Lower lobe of right lung (tissue), 2 donors: ENCODE data around the gene LRTM1. TPM values are rescaled to one million over a fixed set of nuclear protein-coding genes. Genes with fewer than 3 reads are reported as not detected.

Experiments
- ATAC-seq, 2 donors: fragments of 200-7000 bp; cut with Tn5 transposase; one replicate each; pipeline ENCODE4 v1.9.1; 2020 to 2022; ENCODE audit warnings: mild to moderate bottlenecking in 2 of 2, moderate library complexity in 2 of 2
- DNase-seq: peaks from one replicate; pipeline ENCODE4 v3.0.0-alpha.2; 2020
- H3K27ac ChIP-seq: fragments of 200-600 bp; one replicate; pipeline ENCODE4 v1.8.0; 2022
- H3K27me3 ChIP-seq: fragments of 200-600 bp; one replicate; pipeline ENCODE4 v1.8.0; 2022; ENCODE audit warnings: low read depth
- H3K36me3 ChIP-seq: fragments of 200-600 bp; one replicate; pipeline ENCODE4 v1.8.0; 2022; ENCODE audit warnings: mild to moderate bottlenecking
- H3K4me1 ChIP-seq: fragments of 200-600 bp; one replicate; pipeline ENCODE4 v1.8.0; 2022
- H3K4me3 ChIP-seq: fragments of 200-600 bp; one replicate; pipeline ENCODE4 v1.8.0; 2022; ENCODE audit warnings: mild to moderate bottlenecking
- H3K9me3 ChIP-seq: fragments of 200-600 bp; one replicate; pipeline ENCODE4 v1.8.0; 2022
- CTCF ChIP-seq: fragments of 200-600 bp; IDR thresholded peaks from one replicate; pipeline ENCODE4 v1.8.0; 2022; ENCODE audit warnings: antibody characterized with exemption, mild to moderate bottlenecking
- intact Hi-C: fragments of 100-400 bp; cut with DNase I; formaldehyde crosslinking; loops from one replicate; pipeline ENCODE4 v1.11.0; 2022
- total RNA-seq: library from RNA; stranded (reverse); fragmentation: NEBNext Ultra II Directional; extraction: Animal tissue kit (Norgen Biotek cat#: 25700); gene quantifications from one replicate; pipeline ENCODE4 v1.2.1, GENCODE V29; 2021
- donor health status: DM: no; HTN: yes; CAD: no; lungs with severe emphysema.

Gene LRTM1
- total RNA-seq, 1 donor from 2014 or later, result not detected

- no peak for ATAC-seq
- no peak for TF ChIP-seq CTCF
- Histone ChIP-seq H3K4me3 (no peak overlapping the region), H3K27me3 (no peaks in the 10 kb centered on the region), H3K27ac (no peak overlapping the region), H3K36me3 (no peaks in the 10 kb centered on the region), H3K9me3 (no peaks in the 10 kb centered on the region), H3K4me1 (no peaks in the 10 kb centered on the region)
- no peak for DNase-seq
- intact Hi-C loops, result no loop called here
Measured at GRCh38 chr3:54931182-54931581, 3.3 kb upstream of the LRTM1 start.

GRCh38 chr3:54918516-54918915, 9.3 kb downstream of the LRTM1 start:
- H3K27me3 ChIP-seq, result no peaks in the 10 kb centered on the region
- H3K36me3 ChIP-seq, result no peaks in the 10 kb centered on the region
- no peaks in the 10 kb centered on the region for H3K9me3 ChIP-seq
- ATAC-seq, result no peak
- no peak overlapping the region for H3K27ac ChIP-seq
- DNase-seq, result no peak
- no peaks in the 10 kb centered on the region for H3K4me1 ChIP-seq
- TF ChIP-seq CTCF, result no peak
- intact Hi-C loops, result no loop called here
- no peak overlapping the region for H3K4me3 ChIP-seq

DNA sequence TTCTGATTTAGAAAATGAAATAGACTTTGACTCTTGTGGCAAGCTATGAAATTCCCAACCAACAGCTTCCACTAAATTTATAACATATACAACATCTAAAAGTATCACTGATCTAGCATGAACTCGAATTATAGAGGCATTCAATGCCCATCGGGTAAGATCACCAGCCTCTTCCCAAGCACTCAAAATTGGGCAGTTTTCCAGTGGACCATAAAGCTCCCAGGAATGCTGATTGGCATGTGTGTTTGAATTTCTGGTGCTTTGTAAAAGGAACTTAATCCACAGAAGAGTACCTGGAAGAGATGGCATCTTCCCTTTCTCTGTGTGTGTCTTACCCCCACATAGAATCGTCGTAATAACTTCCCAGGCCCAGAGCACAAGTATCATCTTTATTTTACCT, 10.0 kb downstream of the LRTM1 start:
- no peak for TF ChIP-seq CTCF
- H3K4me1 ChIP-seq, result no peaks in the 10 kb centered on the region

GRCh38 chr3:54917174-54917573, 10.7 kb downstream of the LRTM1 start:
- Histone ChIP-seq H3K4me3 (no peak overlapping the region), H3K4me1 (no peaks in the 10 kb centered on the region), H3K27me3 (no peaks in the 10 kb centered on the region), H3K9me3 (no peaks in the 10 kb centered on the region), H3K27ac (no peak overlapping the region), H3K36me3 (no peaks in the 10 kb centered on the region)
- no peak for ATAC-seq
- intact Hi-C loops, result no loop called here
- TF ChIP-seq CTCF, result no peak
- DNase-seq, result no peak

More for the DNA sequence above, 10.0 kb downstream of the LRTM1 start:
- Histone ChIP-seq H3K27me3 (no peaks in the 10 kb centered on the region), H3K9me3 (no peaks in the 10 kb centered on the region), H3K4me3 (no peak overlapping the region), H3K36me3 (no peaks in the 10 kb centered on the region), H3K27ac (no peak overlapping the region)
- intact Hi-C loops, result no loop called here
- no peak for DNase-seq
- ATAC-seq, result no peak

GRCh38 chr3:54916732-54917131, 11.1 kb downstream of the LRTM1 start:
- Histone ChIP-seq H3K36me3 (no peaks in the 10 kb centered on the region), H3K27me3 (no peaks in the 10 kb centered on the region), H3K9me3 (no peaks in the 10 kb centered on the region), H3K4me1 (no peaks in the 10 kb centered on the region), H3K27ac (no peak overlapping the region), H3K4me3 (no peak overlapping the region)
- no peak for DNase-seq
- intact Hi-C loops, result no loop called here
- no peak for ATAC-seq
- no peak for TF ChIP-seq CTCF

DNA sequence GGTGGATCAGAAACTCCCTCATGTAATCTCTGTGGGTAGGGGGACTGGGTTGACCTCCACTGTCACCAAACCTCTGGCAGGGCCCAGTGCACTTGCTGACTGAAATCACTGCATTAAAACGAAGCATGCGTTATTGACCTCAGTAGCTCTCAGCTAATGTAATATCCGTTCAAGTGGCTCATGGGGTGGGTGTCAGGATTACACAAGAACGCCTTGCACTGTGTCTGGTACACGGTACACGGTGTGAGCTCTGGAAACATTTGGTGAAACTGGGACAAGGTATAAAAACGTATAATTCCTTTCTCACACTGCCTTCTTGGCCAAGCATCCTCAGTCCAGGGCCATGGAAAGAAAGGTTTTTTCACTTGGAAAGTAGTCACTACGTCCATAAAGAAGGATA, 11.9 kb downstream of the LRTM1 start:
- ATAC-seq (no peak), DNase-seq (no peak)
- Histone ChIP-seq H3K4me1 (no peaks in the 10 kb centered on the region), H3K9me3 (no peaks in the 10 kb centered on the region), H3K27me3 (no peaks in the 10 kb centered on the region), H3K36me3 (no peaks in the 10 kb centered on the region), H3K4me3 (no peak overlapping the region), H3K27ac (no peak overlapping the region)
- intact Hi-C loops, result no loop called here
- TF ChIP-seq CTCF, result no peak
